A673 (cell line): ENCODE data around the gene SOAT1.

Experiments
- EZH2 ChIP-seq: fragments of 200-600 bp; sonication (generic); IDR thresholded peaks from 2 replicates; pipeline ENCODE4 v1.6.1; 2017; ENCODE audit warnings: borderline replicate concordance, low read depth, mild to moderate bottlenecking, mixed read lengths, antibody characterized with exemption, low read length; ENCODE audit not compliant: poor library complexity, severe bottlenecking
- TF ChIP-seq, protein P1 (sequence below): fragments of 300-800, 200-600 bp; sonication (generic); conservative IDR thresholded peaks from 2 replicates; pipeline ENCODE4 v1.5.1; 2017; ENCODE audit warnings: low read depth, mild to moderate bottlenecking, antibody characterized with exemption, low read length, moderate library complexity, mixed read lengths

- TF ChIP-seq EZH2, result no peak
- TF ChIP-seq, protein P1, sequence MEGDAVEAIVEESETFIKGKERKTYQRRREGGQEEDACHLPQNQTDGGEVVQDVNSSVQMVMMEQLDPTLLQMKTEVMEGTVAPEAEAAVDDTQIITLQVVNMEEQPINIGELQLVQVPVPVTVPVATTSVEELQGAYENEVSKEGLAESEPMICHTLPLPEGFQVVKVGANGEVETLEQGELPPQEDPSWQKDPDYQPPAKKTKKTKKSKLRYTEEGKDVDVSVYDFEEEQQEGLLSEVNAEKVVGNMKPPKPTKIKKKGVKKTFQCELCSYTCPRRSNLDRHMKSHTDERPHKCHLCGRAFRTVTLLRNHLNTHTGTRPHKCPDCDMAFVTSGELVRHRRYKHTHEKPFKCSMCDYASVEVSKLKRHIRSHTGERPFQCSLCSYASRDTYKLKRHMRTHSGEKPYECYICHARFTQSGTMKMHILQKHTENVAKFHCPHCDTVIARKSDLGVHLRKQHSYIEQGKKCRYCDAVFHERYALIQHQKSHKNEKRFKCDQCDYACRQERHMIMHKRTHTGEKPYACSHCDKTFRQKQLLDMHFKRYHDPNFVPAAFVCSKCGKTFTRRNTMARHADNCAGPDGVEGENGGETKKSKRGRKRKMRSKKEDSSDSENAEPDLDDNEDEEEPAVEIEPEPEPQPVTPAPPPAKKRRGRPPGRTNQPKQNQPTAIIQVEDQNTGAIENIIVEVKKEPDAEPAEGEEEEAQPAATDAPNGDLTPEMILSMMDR, result no peak
Observed at GRCh38 chr1:179297105-179297378, 3.4 kb downstream of the SOAT1 start.
